H1 (cell line): ENCODE results near the gene LRCH1. TPM values are rescaled to one million over a fixed set of nuclear protein-coding genes. Genes with fewer than 3 reads are reported as not detected.
A peak's percentile ranks its signal among the peaks of the same experiment; 100 is the strongest.

Source experiments
- CTCF ChIA-PET: fragments of 300-600 bp; sonication (Branson Sonifier 250); formaldehyde crosslinking; loops from one replicate; lab custom pipeline; 2021; ENCODE audit not compliant: partially characterized antibody; lab: Charles Lee
- POLR2A ChIA-PET: fragments of 300-600 bp; sonication (Branson Sonifier 250); formaldehyde crosslinking; loops from one replicate; lab custom pipeline; 2021; ENCODE audit warnings: inconsistent platforms; ENCODE audit not compliant: partially characterized antibody; lab: Charles Lee
- DNase-seq, 2 experiments: peaks; one replicate each; pipeline versions ENCODE4 v3.0.0 to v3.0.0-alpha.2; 2010 to 2022; ENCODE audit warnings: low spot score in 2 of 2, low read depth in 1 of 2, mixed read lengths in 1 of 2
- FAIRE-seq: peaks from 2 replicates; lab custom pipeline; 2011; peaks lifted over from hg19 to GRCh38; lab: Jason Lieb, UNC
- H2AFZ ChIP-seq: 2 replicates; pipeline ENCODE4 v1.8.1; 2012; ENCODE audit warnings: low read length, inconsistent platforms
- H2AK5ac ChIP-seq: 2 replicates; pipeline ENCODE4 v1.6.1; 2013; ENCODE audit warnings: low read depth, low read length
- H2BK120ac ChIP-seq: replicated peaks from 2 replicates; pipeline ENCODE3; 2013; ENCODE audit warnings: low read depth, low read length, inconsistent platforms
- H2BK12ac ChIP-seq: 2 replicates; pipeline ENCODE4 v1.6.1; 2013; ENCODE audit warnings: low read depth, low read length
- H2BK15ac ChIP-seq: 2 replicates; pipeline ENCODE4 v1.6.1; 2013; ENCODE audit warnings: low read length
- H2BK20ac ChIP-seq: 2 replicates; pipeline ENCODE4 v1.6.1; 2013; ENCODE audit warnings: low read length
- H2BK5ac ChIP-seq: 2 replicates; pipeline ENCODE4 v1.6.1; 2013; ENCODE audit warnings: low read depth, low read length
- H3K14ac ChIP-seq: 2 replicates; pipeline ENCODE4 v1.6.1; 2013; ENCODE audit warnings: inconsistent platforms; ENCODE audit not compliant: insufficient read length
- H3K18ac ChIP-seq: 2 replicates; pipeline ENCODE4 v1.6.1; 2013; ENCODE audit warnings: low read length; ENCODE audit errors: extremely low read depth
- H3K23ac ChIP-seq: 2 replicates; pipeline ENCODE4 v1.6.1; 2013; ENCODE audit warnings: inconsistent platforms; ENCODE audit not compliant: insufficient read length
- H3K23me2 ChIP-seq: 2 replicates; pipeline ENCODE4 v1.6.1; 2013; ENCODE audit warnings: low read depth, low read length
- H3K27ac ChIP-seq: 2 replicates; pipeline ENCODE4 v1.6.1; 2011; ENCODE audit warnings: low read depth, low read length, inconsistent platforms
- H3K27me3 ChIP-seq, 4 experiments: replicated peaks in 1 of 4; 1 replicate in 1 of 4; 2 replicates in 3 of 4; pipeline versions ENCODE4 v1.6.1 to v1.8.1; 2011 to 2013; ENCODE audit warnings: low read length in 3 of 4, mild to moderate bottlenecking in 3 of 4, inconsistent platforms in 2 of 4, mixed read lengths in 2 of 4, moderate library complexity in 1 of 4; ENCODE audit not compliant: control insufficient read depth in 3 of 4, insufficient read depth in 3 of 4; ENCODE audit errors: extremely low read depth in 1 of 4
- H3K36me3 ChIP-seq, 4 experiments: 2 replicates each; pipeline versions ENCODE4 v1.6.1 to v1.8.1; 2011 to 2013; ENCODE audit warnings: mild to moderate bottlenecking in 4 of 4, low read length in 3 of 4, moderate library complexity in 2 of 4, control low read depth in 1 of 4, inconsistent platforms in 1 of 4; ENCODE audit not compliant: insufficient read depth in 4 of 4, control insufficient read depth in 2 of 4
- H3K4ac ChIP-seq: replicated peaks from 2 replicates; pipeline ENCODE3; 2013; ENCODE audit warnings: low read length, low read depth, mixed read lengths, inconsistent platforms; ENCODE audit not compliant: insufficient read length
- H3K4me1 ChIP-seq, 4 experiments: replicated peaks in 1 of 4; 1 replicate in 1 of 4; 2 replicates in 3 of 4; pipeline versions ENCODE4 v1.6.1 to v1.8.1; 2011 to 2013; ENCODE audit warnings: low read length in 3 of 4, inconsistent platforms in 2 of 4, mixed read lengths in 1 of 4; ENCODE audit not compliant: insufficient read depth in 4 of 4, control insufficient read depth in 3 of 4
- H3K4me2 ChIP-seq, 2 experiments: 2 replicates each; pipeline versions ENCODE4 v1.6.1 to v1.8.1; 2011 to 2013; ENCODE audit warnings: low read depth in 2 of 2, low read length in 2 of 2, control low read depth in 1 of 2, inconsistent platforms in 1 of 2, mild to moderate bottlenecking in 1 of 2; ENCODE audit not compliant: insufficient read depth in 1 of 2
- H3K4me3 ChIP-seq, 4 experiments: fragments of 200-600, 300-600 bp in 1 of 4; sonication (generic), shearing (Covaris generic), sonication (Bioruptor Twin) in 1 of 4; 2 replicates each; pipeline versions ENCODE4 v1.5.1 to v1.8.1; 2011 to 2016; ENCODE audit warnings: low read length in 4 of 4, low read depth in 3 of 4, control low read depth in 2 of 4, inconsistent platforms in 2 of 4, mild to moderate bottlenecking in 2 of 4, mixed read lengths in 1 of 4, moderate library complexity in 1 of 4; ENCODE audit not compliant: insufficient read depth in 2 of 4; ENCODE audit errors: extremely low read depth in 1 of 4
- H3K56ac ChIP-seq: replicated peaks from 2 replicates; pipeline ENCODE3; 2013; ENCODE audit warnings: low read depth, mild to moderate bottlenecking, mixed read lengths, low read length, inconsistent platforms; ENCODE audit not compliant: insufficient read length
- H3K79me1 ChIP-seq: 2 replicates; pipeline ENCODE4 v1.6.1; 2013; ENCODE audit warnings: low read depth, low read length, control low read depth
- H3K79me2 ChIP-seq, 2 experiments: 2 replicates each; pipeline versions ENCODE4 v1.6.1 to v1.8.1; 2012 to 2013; ENCODE audit warnings: low read length in 2 of 2, mild to moderate bottlenecking in 2 of 2, inconsistent platforms in 1 of 2; ENCODE audit not compliant: insufficient read depth in 2 of 2, control insufficient read depth in 1 of 2
- H3K9ac ChIP-seq, 4 experiments: replicated peaks in 1 of 4; 1 replicate in 1 of 4; 2 replicates in 3 of 4; pipeline versions ENCODE4 v1.6.1 to v1.8.1; 2011 to 2013; ENCODE audit warnings: low read depth in 3 of 4, low read length in 3 of 4, control low read depth in 2 of 4, mild to moderate bottlenecking in 2 of 4, moderate library complexity in 2 of 4, inconsistent platforms in 1 of 4; ENCODE audit errors: extremely low read depth in 1 of 4
- H3K9me3 ChIP-seq, 2 experiments: 2 replicates each; pipeline versions ENCODE4 v1.6.1 to v1.8.1; 2012 to 2013; ENCODE audit warnings: mild to moderate bottlenecking in 2 of 2, moderate library complexity in 2 of 2, control low read depth in 1 of 2, inconsistent platforms in 1 of 2, low read depth in 1 of 2, low read length in 1 of 2, mixed read lengths in 1 of 2; ENCODE audit not compliant: insufficient read depth in 2 of 2
- H4K20me1 ChIP-seq, 2 experiments: replicated peaks in 1 of 2; 2 replicates each; pipeline versions ENCODE3 to v1.8.1; 2011 to 2013; ENCODE audit warnings: inconsistent platforms in 2 of 2, low read length in 2 of 2, mild to moderate bottlenecking in 1 of 2; ENCODE audit not compliant: insufficient read depth in 2 of 2, control insufficient read depth in 1 of 2
- H4K5ac ChIP-seq: 2 replicates; pipeline ENCODE4 v1.6.1; 2013; ENCODE audit warnings: low read length, low read depth, mixed read lengths, inconsistent platforms; ENCODE audit not compliant: insufficient read length
- H4K8ac ChIP-seq: 2 replicates; pipeline ENCODE4 v1.8.0; 2013; ENCODE audit warnings: mild to moderate bottlenecking, moderate library complexity, low read length, inconsistent platforms; ENCODE audit not compliant: insufficient read depth; ENCODE audit errors: extremely low read depth
- H4K91ac ChIP-seq: replicated peaks from 2 replicates; pipeline ENCODE3; 2013; ENCODE audit warnings: low read length, mixed read lengths, inconsistent platforms; ENCODE audit not compliant: insufficient read length
- ATF3 ChIP-seq: IDR thresholded peaks from 2 replicates; pipeline ENCODE4 v1.6.1; 2011; ENCODE audit warnings: low read depth, mild to moderate bottlenecking, low read length; ENCODE audit not compliant: insufficient read depth
- BACH1 ChIP-seq: IDR thresholded peaks from 2 replicates; pipeline ENCODE4 v1.6.1; 2012; ENCODE audit warnings: low read length, improper control_type of control experiment
- CTBP2 ChIP-seq: IDR thresholded peaks from 2 replicates; pipeline ENCODE4 v1.7.0; 2011; ENCODE audit warnings: borderline replicate concordance, mild to moderate bottlenecking, moderate library complexity, mixed read lengths, low read length; ENCODE audit not compliant: insufficient read depth, insufficient read length
- MAX ChIP-seq: IDR thresholded peaks from 2 replicates; pipeline ENCODE4 v1.6.1; 2012; ENCODE audit warnings: inconsistent platforms
- NANOG ChIP-seq: IDR thresholded peaks from 2 replicates; pipeline ENCODE4 v1.6.1; 2011; ENCODE audit warnings: low read length, low read depth, mild to moderate bottlenecking, inconsistent platforms; ENCODE audit not compliant: insufficient read depth, poor library complexity, severe bottlenecking
- NRF1 ChIP-seq: IDR thresholded peaks from 2 replicates; pipeline ENCODE4 v1.6.1; 2011; ENCODE audit warnings: mild to moderate bottlenecking, low read depth, low read length, improper control_type of control experiment
- POLR2AphosphoS5 ChIP-seq: IDR thresholded peaks from 2 replicates; pipeline ENCODE4 v1.6.1; 2011; ENCODE audit warnings: low read depth, low read length
- RFX5 ChIP-seq: IDR thresholded peaks from 2 replicates; pipeline ENCODE4 v1.6.1; 2011; ENCODE audit warnings: low read depth, low read length, improper control_type of control experiment, borderline replicate concordance
- SAP30 ChIP-seq: fragments of 300-600 bp; sonication (generic); IDR thresholded peaks from 2 replicates; pipeline ENCODE4 v1.7.1; 2012; ENCODE audit warnings: low read length, moderate library complexity, mild to moderate bottlenecking, inconsistent platforms; ENCODE audit not compliant: insufficient read depth, insufficient replicate concordance
- TAF1 ChIP-seq: IDR thresholded peaks from 2 replicates; pipeline ENCODE4 v1.6.1; 2011; ENCODE audit warnings: mild to moderate bottlenecking, low read depth, low read length
- TEAD4 ChIP-seq: IDR thresholded peaks from 2 replicates; pipeline ENCODE4 v1.6.1; 2012; ENCODE audit warnings: low read depth, low read length, inconsistent platforms, mixed read lengths
- WGBS, 2 experiments: shearing (Covaris generic) in 1 of 2; methylation state at CpG; one replicate each; pipeline versions ENCODE4 v1.1.6 to v1.1.7; 2013 to 2015; ENCODE audit warnings: low lambda C conversion rate in 2 of 2, mixed read lengths in 2 of 2, inconsistent platforms in 1 of 2, low coverage in 1 of 2, missing lambda C conversion rate in 1 of 2; ENCODE audit not compliant: insufficient replicate concordance in 2 of 2, insufficient coverage in 1 of 2, insufficient read length in 1 of 2; ENCODE audit errors: extremely low coverage in 1 of 2, missing lambda C conversion rate in 1 of 2; 5-methylcytosine and 5-hydroxymethylcytosine counted together
- polyA plus RNA-seq, 7 experiments: library from polyadenylated mRNA; depleted of rRNA in 3 of 7; stranded (reverse) in 5 of 7; unstranded in 2 of 7; fragments of >200 nt in 5 of 7; fragments of 200-250 nt in 2 of 7; gene quantifications; 1 replicate in 5 of 7; 2 replicates in 1 of 7; 4 replicates in 1 of 7; pipeline versions ENCODE4 v1.2.1 to v1.2.3, GENCODE V29; 2011 to 2013; ENCODE audit warnings: missing spikeins in 2 of 7, mixed read lengths in 2 of 7
- total RNA-seq: library from RNA; stranded (reverse); fragmentation: NEBNext Ultra II Directional; extraction: Animal tissue kit (Norgen Biotek cat#: 25700); gene quantifications from 2 replicates; pipeline ENCODE4 v1.2.1, GENCODE V29; 2021

LRCH1 gene
- total and polyA plus RNA-seq, 2 of the 8 experiments (the other 6 are each of a cell fraction or from before 2014, with no cell fraction given) = 3.0 to 10.1 TPM

GRCh38 chr13:46663206-46664037, 110.5 kb downstream of the LRCH1 start:
- FAIRE-seq = no peak
- POLR2A ChIA-PET = no interaction called here
- CTCF ChIA-PET = interaction anchor here (1.1 to 1.7 kb wide), 3 partner anchors 9 to 112 kb away, joined by 3 read pairs; no protein-coding TSS in a partner anchor
- no peak for TF ChIP-seq TAF1
- TF ChIP-seq MAX = no peak
- no peak; the same call in 1 of the 2 replicates for TF ChIP-seq TEAD4
- no peak for TF ChIP-seq ATF3
- TF ChIP-seq CTBP2 = no peak
- no peak for TF ChIP-seq SAP30
- no peak for TF ChIP-seq POLR2AphosphoS5
- no peak for TF ChIP-seq RFX5
- no peak for TF ChIP-seq BACH1
- no peak for TF ChIP-seq NANOG
- no peak for TF ChIP-seq NRF1

More at GRCh38 chr13:46663206-46664037, 110.5 kb downstream of the LRCH1 start:
- H3K4ac ChIP-seq = no peak overlapping the region
- no peaks in the 10 kb centered on the region for H3K27me3 ChIP-seq
- H2BK15ac ChIP-seq = no peak overlapping the region
- no peaks in the 10 kb centered on the region for H3K9me3 ChIP-seq
- H2BK120ac ChIP-seq = no peak overlapping the region
- DNase-seq = no peak
- H3K23ac ChIP-seq = no peak overlapping the region
- 59% methylated on average over 3 of the region's 3 CpGs; no CpG with 5 or more reads in 1 of the 2 experiments for WGBS, 2 experiments
- no peak overlapping the region for H3K4me2 ChIP-seq
- H3K18ac ChIP-seq = no peak overlapping the region
- no peak overlapping the region; the same call in 1 of the 2 replicates for H2BK12ac ChIP-seq
- H2AFZ ChIP-seq = no peak overlapping the region
- peak overlapping the region; percentile 17; the same call in 1 of the 2 replicates for H3K27ac ChIP-seq
- H2BK20ac ChIP-seq = peak overlapping the region; percentile 28; the same call in 1 of the 2 replicates
- no peaks in the 10 kb centered on the region for H3K36me3 ChIP-seq
- no peaks in the 10 kb centered on the region; the same call in 1 of the 2 replicates for H3K23me2 ChIP-seq
- no peak overlapping the region for H4K5ac ChIP-seq
- H2AK5ac ChIP-seq = no peak overlapping the region
- no peak overlapping the region for H4K91ac ChIP-seq
- H4K8ac ChIP-seq = no peak overlapping the region
- H3K79me2 ChIP-seq = peaks cover 0 to 19% of the 10 kb centered on the region in 2 experiments; a peak in 2 of 4 replicates
- no peak overlapping the region for H2BK5ac ChIP-seq
- H3K79me1 ChIP-seq = no peaks in the 10 kb centered on the region; the same call in 1 of the 2 replicates
- peaks cover 3 to 28% (median 13%) of the 10 kb centered on the region in 4 experiments for H3K4me1 ChIP-seq
- H3K4me3 ChIP-seq = no peak overlapping the region
- no peaks in the 10 kb centered on the region for H4K20me1 ChIP-seq
- H3K14ac ChIP-seq = no peak overlapping the region
- H3K9ac ChIP-seq = no peak overlapping the region; a peak in 2 of 7 replicates
- H3K56ac ChIP-seq = no peak overlapping the region
